ENCODE measurements around the gene RSPRY1. TPM values are rescaled to one million over a fixed set of nuclear protein-coding genes. Genes with fewer than 3 reads are reported as not detected.
"Not testable (repeated sequence)": the region's sequence is repeated elsewhere in the genome, so short reads cannot be mapped to it uniquely, and the experiment has no call there.

RSPRY1 gene
- polyA plus RNA-seq, 5 donors, result 31.4 to 50.8 (median 41.4) TPM

DNA sequence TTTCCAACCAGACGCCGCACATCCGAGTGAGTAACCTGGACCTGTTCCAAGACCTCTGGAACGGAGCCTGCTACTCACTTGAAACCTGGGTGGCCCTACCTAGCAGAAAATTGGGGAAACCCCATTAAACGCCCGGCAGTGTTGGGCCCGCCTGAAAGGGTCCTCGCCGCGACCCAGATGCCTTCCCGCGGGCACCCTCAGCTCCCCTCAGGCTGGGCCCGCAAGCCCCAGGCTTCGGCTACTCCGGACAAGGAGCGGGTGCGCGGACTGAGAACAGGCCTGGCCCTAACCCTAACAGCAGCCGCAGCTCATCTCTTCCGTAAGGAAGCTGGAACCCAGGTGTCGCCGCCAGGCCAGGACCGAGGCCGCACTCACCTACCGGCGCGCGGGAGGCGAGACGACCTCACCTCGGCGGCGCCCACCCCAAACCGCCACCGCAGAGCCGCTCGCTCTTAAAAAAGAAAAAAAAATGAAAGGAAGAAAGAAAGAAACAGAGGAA is 634 bp upstream of the RSPRY1 start:
- peak in 1 of 2 donors; percentile 42 for DNase-seq

DNA sequence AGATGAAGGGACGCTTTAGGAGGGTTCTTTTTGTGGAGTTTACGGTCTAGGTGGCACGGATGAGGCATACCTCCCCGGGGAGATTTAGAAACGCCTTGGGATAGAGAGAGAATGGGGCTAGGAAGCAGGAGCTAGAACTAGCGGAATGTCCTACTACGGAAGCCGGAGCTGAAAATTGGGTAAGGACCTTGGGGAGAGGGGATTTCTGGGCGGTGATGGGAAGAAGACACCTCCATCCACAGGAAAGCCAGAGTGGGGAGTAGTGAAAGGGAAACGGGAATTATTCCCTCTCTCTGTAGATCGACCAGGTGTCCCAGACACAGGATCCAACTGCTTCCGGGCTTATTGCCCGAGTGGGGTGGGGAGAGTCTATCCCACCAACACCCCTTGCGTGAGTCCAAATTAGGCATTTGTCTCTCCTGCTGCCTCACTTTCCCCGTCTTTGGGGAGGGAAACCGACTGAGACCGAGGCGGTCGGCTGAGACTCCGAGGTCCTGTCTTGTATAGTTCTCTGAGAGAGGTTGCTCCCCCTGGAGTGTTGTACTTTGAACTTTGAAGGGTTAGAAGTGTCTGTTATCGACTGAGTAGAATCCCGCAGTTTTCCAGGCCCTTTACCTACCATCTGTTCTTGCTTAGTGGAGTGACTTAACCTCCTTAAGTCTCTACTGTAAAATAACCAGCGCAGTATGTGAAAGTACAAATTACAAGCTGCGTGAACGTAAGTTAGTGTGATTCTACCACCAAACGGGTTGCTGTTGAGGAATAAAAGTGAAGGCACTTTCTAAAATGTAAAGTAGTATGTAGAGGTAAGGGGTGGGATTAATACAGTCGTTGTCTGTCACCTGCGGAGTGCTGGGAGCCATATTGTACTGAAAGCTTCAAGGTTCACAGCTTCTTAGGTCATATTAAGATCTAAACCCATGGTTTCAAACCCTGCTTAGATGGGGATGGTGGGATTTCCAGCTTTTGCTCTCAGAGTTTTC is 1.0 kb downstream of the RSPRY1 start:
- DNase-seq, result peak in 1 of 2 donors; percentile 40

DNA sequence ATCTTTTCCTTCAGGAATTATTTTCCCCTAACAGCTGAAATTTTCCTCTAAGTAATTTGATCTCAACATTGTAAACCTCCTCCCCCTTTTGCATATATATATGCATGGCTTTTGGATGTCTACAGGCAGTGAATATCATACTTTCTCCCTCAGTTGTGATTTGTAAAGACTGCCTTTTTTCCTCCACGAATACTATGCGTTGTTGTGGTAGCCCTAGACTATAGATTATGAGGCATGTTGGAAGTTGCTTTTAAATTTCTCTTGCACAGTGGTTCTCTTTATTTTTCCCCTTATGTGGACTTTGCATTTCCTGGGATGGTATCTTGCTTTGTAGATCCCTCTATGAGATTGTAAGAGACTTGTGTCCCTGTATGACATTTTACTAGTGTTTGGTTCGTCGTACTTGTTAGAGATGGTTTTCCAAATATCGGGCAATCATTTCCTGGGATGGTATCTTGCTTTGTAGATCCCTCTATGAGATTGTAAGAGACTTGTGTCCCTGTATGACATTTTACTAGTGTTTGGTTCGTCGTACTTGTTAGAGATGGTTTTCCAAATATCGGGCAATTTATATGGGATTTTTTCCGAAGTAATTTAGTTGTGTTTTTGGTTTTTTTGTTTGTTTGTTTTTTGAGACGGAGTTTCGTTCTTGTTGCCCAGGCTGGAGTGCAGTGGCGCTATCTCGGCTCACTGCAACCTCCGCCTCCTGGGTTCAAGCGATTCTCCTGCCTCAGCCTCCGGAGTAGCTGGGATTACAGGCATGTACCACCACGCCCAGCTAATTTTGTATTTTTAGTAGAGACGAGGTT is 2.0 kb downstream of the RSPRY1 start:
- DNase-seq, result not testable (repeated sequence)

DNA sequence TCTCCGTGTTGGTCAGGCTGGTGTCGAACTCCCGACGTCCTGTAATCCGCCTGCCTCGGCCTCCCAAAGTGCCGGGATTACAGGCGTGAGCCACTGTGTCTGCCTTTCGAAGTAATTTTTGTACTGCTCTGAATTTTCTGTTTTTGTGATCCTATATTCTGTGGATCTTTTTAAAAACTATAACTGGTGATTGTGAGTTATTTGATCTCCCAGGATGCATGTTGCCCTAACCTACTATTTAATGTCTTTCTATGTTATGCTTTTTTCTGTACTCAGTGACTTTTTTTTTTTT is 2.5 kb downstream of the RSPRY1 start:
- no peak for DNase-seq

DNA sequence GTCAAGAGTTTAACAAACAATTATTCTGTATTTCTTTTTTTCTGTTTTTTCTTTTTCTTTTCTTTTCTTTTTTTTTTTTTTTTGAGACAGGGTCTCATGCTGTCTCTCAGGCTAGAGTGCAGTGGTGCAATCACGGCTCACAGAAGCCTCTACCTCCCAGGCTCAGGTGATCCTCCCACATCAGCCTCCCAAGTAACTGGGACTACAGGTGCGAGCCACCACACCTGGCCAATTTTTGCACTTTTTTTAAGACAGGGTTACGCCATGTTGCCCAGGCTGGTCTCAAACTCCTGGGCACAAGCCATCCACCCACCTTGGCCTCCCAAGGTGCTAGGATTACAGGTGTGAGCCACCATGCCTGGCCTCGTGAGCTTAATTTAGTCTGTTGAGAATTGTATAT is 3.4 kb downstream of the RSPRY1 start:
- DNase-seq, result not testable (repeated sequence)

DNA sequence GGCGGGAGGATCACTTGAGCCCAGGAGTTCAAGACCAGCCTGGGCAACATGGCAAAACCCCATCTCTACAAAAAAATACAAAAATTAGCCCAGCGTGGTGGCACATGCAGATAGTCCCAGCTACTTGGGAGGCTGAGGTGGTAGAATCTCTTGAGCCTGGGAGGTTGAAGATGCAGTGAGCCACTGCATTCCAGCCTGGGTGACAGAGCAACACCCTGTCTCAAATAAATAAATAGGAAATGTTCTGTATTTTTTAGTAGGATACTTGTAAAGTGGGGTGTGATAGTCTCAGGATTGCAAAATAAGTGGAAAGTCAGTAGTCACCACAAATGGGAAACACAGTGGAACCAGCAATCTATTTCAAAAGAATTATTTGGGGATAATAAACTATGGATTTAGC is 4.0 kb downstream of the RSPRY1 start:
- no peak for DNase-seq

DNA sequence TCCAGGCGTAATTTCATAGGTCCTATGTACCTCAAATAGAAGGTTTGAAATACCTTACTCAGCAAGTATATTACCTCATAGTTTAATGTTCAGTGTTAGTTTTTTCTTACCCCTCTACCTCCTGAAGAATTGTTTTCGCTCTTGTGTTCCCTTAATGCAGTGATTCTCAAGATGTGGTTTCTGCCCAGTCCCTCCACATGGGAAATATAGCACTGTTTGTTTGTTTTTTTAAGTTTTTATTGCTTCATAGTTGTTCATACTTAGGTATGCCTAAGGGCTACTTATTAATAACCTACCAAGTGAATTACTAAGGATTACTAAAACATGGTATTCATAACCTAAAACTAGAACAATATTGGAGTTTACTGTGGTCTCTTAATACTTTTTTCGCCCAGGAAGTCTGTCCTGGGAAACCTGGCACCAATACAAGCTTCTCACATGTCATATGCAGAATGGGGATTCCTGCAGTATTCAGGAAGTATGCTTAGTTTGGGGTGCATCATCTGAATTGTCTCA is 5.0 kb downstream of the RSPRY1 start:
- DNase-seq, result no peak

DNA sequence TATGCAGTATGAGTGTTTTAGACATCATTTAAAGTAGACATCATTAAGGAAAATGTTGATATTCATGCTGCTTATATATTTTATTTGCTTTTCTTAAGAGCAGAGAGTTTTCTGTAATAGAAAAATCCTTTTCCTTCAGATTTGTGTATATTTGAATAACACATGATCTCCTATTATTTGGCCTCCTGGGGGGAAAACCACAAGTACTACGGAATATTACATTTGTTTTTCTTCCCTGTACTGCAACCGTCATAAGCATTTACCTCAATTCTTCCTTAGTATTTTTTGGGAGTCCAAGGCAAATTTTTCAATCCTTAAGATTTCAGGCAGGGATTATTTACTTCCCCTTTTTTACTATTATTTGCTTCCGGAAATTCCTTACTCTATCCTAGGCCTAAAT is 6.0 kb downstream of the RSPRY1 start:
- no peak for DNase-seq

DNA sequence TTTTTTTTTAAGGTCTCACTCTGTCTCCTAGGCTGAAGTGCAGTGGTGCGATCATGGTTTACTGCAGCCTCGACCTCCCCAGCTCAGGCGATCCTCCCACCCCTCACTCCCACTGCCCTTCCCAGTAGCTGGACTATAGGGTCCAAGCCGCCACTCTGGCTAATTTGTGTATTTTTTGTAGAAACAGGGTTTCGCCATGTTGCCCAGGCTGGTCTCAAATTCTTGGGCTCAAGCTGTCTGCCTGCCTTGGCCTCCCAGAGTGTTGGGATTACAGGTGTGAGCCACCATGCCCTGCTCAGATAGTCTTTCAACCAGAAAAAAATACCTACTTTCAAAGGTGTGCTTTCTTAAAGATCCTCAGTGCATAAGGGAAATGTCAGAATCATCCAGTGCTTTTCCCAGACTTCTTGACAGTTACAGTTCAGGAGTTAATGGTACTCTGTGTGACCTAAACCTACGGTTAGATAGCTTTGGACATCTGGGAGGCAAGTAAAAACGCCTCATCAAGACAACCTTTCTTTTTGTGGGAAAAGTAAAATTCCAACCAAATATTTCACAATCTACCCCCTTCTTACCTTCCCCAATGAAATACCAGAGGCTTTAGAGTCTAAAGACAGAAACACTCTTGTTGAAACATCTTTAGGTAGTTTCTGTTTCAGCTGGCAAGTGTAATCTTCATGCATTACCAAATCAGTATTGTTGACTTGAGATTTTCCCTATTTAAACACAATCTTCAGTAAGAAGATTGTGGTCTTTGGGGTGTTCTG is 6.8 kb downstream of the RSPRY1 start:
- DNase-seq, result no peak

DNA sequence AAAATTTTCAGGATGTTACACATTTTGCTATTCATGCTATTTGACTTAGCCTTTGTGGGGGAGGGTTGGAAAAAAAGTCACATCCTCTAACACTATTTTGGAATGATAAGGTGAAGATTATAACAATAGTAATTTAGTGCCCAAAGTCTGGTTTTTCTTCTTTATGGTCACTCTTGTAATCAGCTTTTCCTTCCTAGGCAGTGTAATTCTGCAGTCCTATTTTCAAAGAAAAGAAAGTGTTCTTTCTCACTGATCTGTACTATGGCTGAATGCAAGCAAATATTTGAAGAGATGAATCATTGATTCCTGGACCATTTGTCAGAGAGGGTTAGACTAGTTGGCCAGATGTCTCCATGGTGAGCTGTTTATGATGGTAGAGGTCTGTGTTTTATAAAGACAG is 8.4 kb downstream of the RSPRY1 start:
- DNase-seq, result no peak

DNA sequence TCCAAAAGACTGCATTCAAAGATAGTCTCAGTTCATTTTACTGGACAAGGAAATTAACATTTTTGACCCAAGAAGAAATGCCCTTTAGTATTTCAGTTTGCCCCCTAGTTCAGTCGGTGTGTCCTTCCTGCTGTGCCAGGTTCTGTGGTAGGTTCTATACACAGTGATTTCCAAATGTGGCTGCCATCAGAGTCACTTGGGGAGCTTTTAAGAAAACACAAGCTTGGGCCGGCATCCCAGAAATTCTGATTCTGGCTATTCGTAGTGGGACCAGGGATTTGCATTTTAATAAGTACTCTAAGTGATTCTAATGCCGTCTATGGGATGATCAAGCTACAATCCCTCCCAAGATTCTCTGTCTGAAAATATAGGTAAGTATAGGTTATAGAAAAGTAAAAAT is 10.2 kb downstream of the RSPRY1 start:
- DNase-seq, result no peak

DNA sequence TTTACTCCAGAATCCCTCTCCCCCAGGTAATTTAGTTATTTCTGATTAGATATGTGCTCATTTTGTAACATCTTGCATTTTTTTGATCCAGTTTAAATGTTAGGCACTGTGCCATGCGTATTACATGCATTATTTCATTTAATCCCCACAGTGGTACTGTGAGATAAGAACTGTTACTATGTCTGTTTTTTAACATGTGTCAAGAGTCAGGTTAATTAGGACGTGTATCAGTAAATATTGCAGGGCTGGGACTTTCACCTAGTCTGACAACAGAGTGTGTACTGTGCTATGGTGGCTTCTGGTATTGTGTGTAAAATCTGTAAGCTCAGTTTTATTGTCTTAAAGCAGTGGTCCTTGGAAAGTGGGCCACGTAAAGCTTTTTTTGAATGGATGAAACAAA is 10.6 kb downstream of the RSPRY1 start:
- no peak for DNase-seq

DNA sequence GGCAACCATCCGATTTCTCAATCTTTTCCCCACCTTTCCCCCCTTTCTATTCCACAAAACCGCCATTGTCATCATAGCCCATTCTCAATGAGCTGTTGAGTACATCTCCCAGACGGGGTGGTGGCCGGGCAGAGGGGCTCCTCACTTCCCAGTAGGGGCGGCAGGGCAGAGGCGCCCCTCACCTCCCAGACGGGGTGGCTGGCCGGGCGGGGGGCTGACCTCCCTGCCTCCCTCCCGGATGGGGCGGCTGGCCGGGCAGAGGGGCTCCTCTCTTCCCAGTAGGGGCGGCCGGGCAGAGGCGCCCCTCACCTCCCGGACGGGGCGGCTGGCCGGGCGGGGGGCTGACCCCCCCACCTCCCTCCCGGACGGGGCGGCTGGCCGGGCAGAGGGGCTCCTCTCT is 14.2 kb downstream of the RSPRY1 start:
- DNase-seq, result not testable (repeated sequence)

DNA sequence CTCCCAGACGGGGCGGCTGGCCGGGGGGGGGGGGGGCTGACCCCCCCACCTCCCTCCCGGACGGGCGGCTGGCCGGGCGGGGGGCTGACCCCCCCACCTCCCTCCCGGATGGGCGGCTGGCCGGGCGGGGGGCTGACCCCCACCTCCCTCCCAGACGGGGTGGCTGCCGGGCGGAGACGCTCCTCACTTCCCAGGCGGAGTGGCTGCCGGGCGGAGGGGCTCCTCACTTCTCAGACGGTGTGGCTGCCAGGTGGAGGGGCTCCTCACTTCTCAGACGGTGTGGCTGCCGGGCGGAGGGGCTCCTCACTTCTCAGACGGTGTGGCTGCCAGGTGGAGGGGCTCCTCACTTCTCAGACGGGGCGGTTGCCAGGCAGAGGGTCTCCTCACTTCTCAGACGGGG is 14.8 kb downstream of the RSPRY1 start:
- DNase-seq, result not testable (repeated sequence)

DNA sequence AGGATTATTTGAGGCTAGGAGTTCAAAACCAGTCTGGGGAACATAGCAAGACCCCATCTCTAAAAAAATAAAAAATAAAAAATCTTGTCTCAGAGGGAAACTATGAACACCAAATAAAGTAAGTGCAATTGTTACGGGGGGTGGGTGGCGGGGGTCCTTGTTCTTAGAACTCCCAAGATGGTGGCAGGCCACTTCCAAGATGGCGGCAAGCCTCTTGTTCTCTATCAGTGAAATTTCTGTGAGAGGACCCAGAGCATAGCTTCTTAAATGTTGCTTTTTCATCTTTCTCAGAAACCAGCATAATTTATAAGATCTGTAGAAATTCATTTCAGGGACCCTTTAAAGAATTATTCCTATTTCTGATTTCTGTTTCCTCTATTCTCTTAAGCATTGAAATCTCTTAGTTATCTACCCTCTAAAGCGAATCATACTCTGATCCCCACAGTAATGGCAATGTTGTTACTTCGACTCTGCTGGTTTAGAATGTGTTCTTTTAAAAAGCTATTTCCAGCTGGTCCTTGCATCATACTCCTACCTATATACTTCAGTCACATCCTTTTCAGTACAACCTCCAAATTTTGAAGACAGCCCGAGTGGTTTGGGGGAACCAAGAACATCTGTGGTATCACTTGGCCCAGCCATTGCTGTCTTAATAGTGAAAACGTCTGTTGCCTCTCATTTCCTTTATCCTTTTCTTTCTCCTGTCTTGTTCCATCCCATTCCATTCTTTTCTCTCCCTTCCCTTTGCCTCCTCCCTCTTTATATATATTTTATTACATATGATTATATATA is 16.2 kb downstream of the RSPRY1 start:
- DNase-seq, result no peak

DNA sequence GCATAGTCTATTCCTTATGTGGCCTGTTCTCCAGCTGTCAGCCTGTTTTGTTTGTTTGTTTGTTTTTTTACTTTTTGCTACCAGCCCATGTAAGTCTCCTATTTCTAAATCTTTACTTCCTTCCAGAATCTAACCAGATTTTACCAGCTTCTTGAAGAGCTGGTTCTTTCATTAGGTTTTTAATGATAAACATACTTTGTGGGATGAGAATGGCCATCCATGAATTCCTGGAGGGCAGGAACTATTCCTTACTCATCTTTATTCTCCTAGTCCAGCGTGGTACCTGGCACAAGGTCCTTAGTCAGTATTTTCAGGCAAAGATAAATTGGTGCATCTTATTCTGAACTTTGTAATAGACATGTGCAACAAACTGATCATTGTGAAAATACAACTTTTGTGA is 17.3 kb downstream of the RSPRY1 start:
- DNase-seq, result no peak

DNA sequence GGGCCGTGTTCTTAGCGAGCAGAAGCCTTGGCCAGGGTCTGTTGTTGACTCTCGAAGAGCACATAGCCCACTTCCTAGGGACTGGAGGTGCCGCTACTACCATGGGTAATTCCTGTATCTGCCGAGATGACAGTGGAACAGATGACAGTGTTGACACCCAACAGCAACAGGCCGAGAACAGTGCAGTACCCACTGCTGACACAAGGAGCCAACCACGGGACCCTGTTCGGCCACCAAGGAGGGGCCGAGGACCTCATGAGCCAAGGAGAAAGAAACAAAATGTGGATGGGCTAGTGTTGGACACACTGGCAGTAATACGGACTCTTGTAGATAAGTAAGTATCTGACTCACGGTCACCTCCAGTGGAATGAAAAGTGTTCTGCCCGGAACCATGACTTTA is 18.5 kb downstream of the RSPRY1 start:
- no peak for DNase-seq

DNA sequence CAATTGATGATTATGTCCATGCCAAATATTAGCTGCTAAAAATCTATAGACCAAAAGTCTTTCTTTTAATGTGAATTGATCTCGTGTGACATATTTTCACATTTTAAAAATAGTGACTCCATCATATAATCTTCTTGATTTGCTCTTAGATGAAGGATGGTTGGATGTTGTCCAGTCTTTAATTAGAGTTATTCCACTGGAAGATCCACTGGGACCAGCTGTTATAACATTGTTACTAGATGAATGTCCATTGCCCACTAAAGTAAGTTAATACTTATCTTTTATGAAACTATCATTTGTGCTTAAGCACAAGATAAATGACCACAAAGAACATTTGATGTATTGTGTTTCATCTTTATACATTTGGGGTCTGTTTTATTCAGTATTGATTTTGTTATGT is 22.8 kb downstream of the RSPRY1 start:
- DNase-seq, result no peak

DNA sequence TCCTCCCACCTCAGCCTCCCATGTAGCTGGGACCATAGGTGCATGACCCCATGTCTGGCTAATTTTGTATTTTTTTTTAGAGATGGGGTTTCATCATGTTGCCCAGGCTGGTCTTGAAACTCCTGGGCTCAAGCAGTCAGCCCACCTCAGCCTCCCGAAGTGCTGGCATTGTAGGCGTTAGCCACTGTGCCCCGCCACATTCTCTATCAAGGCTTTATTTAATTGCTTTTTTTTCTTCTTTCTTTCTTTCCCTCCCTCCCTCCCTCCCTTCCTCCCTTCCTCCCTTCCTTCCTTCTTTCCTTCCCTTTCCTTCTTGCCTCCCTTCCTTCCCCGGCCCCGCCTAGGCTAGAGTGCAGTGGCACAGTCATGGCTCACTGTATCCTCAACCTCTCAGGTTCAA is 23.7 kb downstream of the RSPRY1 start:
- DNase-seq, result no peak

DNA sequence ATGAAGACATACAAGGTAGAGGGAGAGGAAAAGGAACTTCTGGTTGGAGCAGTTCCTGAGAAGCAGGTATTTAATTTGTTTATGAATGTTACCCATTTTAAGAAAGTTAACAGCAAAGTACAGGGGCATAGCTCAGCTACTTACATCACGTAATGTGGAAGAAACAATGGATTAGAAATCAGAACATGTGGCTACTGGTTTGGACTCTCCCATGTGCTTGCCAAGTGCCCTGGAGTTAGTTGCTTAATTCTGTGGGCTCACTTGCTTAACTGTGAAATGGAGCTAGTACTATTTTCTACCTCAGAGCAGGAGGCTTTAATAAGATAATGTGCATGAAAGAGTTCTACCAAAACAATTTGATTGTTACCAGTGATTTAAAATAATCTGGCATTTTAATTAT is 27.3 kb downstream of the RSPRY1 start:
- DNase-seq, result no peak

DNA sequence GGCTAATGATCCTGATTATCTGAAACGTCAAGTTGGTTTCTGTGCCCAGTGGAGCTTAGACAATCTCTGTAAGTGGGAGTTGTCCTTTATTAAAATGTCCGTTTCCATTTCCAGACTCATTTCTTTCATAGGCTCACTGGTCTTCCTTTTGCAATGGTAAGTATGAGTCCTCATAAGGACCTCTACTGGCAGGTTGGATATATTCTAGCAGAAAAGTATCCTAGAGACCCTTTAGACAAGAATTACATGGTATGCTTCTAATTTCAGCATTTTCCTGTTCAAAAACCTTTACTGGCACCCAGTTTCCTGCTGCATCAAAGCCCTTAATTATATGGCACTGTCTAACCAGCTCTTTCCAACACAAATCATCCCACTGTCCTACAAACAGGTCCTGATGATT is 30.8 kb downstream of the RSPRY1 start:
- DNase-seq, result no peak

All from right lung (tissue), 5 donors.